Liver (tissue), 9 donors: ENCODE data around the gene CACNA1D. TPM values are rescaled to one million over a fixed set of nuclear protein-coding genes. Genes with fewer than 3 reads are reported as not detected.

Experiments
- DNase-seq: peaks from one replicate; pipeline ENCODE4 v3.0.0-alpha.2; 2017; ENCODE audit warnings: low spot score
- H3K27ac ChIP-seq, 2 donors: one replicate each; pipeline ENCODE4 v1.7.0; 2013; ENCODE audit warnings: inconsistent platforms in 2 of 2, low read length in 2 of 2, control low read depth in 1 of 2, low read depth in 1 of 2, mild to moderate bottlenecking in 1 of 2
- H3K27me3 ChIP-seq, 4 donors: one replicate each; pipeline versions ENCODE4 v1.6.1 to v1.7.0; 2013; ENCODE audit warnings: low read length in 3 of 4, inconsistent platforms in 1 of 4, mild to moderate bottlenecking in 1 of 4, moderate library complexity in 1 of 4; ENCODE audit not compliant: control insufficient read depth in 4 of 4, insufficient read depth in 4 of 4
- H3K36me3 ChIP-seq, 4 donors: one replicate each; pipeline versions ENCODE4 v1.6.1 to v1.7.0; 2013; ENCODE audit warnings: low read length in 3 of 4, mild to moderate bottlenecking in 3 of 4, low read depth in 1 of 4, moderate library complexity in 1 of 4; ENCODE audit not compliant: control insufficient read depth in 4 of 4, insufficient read depth in 3 of 4
- H3K4me1 ChIP-seq, 4 donors: one replicate each; pipeline versions ENCODE4 v1.6.1 to v1.7.0; 2013; ENCODE audit warnings: low read length in 3 of 4, mild to moderate bottlenecking in 3 of 4, moderate library complexity in 1 of 4; ENCODE audit not compliant: control insufficient read depth in 4 of 4, insufficient read depth in 4 of 4
- H3K4me3 ChIP-seq, 3 donors: one replicate each; pipeline versions ENCODE4 v1.6.1 to v1.7.0; 2013; ENCODE audit warnings: low read length in 3 of 3, control low read depth in 1 of 3, low read depth in 1 of 3, mild to moderate bottlenecking in 1 of 3
- H3K9ac ChIP-seq, 2 donors: one replicate each; pipeline ENCODE4 v1.7.0; 2013; ENCODE audit warnings: low read length in 2 of 2, mild to moderate bottlenecking in 2 of 2, moderate library complexity in 2 of 2, control low read depth in 1 of 2, low read depth in 1 of 2
- H3K9me3 ChIP-seq, 4 donors: one replicate each; pipeline versions ENCODE4 v1.6.1 to v1.7.0; 2013; ENCODE audit warnings: low read length in 3 of 4; ENCODE audit not compliant: control insufficient read depth in 4 of 4
- CTCF ChIP-seq: fragments of 150-350 bp; IDR thresholded peaks from 2 replicates; pipeline ENCODE4 v1.5.1; 2017; ENCODE audit warnings: improper control_type of control experiment, low read depth, low read length; ENCODE audit not compliant: missing input control
- EGR1 ChIP-seq, 2 donors: IDR thresholded peaks; 2 replicates each; pipeline ENCODE4 v1.6.1; 2016 to 2018; ENCODE audit warnings: antibody characterized with exemption in 2 of 2, low read depth in 2 of 2
- FOXA1 ChIP-seq: IDR thresholded peaks from 2 replicates; pipeline ENCODE4 v1.6.1; 2016; ENCODE audit warnings: antibody characterized with exemption
- FOXA2 ChIP-seq: IDR thresholded peaks from 2 replicates; pipeline ENCODE4 v1.6.1; 2016; ENCODE audit warnings: antibody characterized with exemption
- GABPA ChIP-seq, 2 donors: IDR thresholded peaks in 1 of 2; conservative IDR thresholded peaks in 1 of 2; 2 replicates each; pipeline ENCODE4 v1.6.1; 2016; ENCODE audit warnings: antibody characterized with exemption in 2 of 2, mild to moderate bottlenecking in 1 of 2, moderate library complexity in 1 of 2
- HNF4G ChIP-seq: IDR thresholded peaks from 2 replicates; pipeline ENCODE4 v1.6.1; 2016; ENCODE audit warnings: antibody characterized with exemption
- JUND ChIP-seq, 2 donors: IDR thresholded peaks; 2 replicates each; pipeline ENCODE4 v1.6.1; 2016; ENCODE audit warnings: antibody characterized with exemption in 2 of 2
- MAX ChIP-seq: IDR thresholded peaks from 2 replicates; pipeline ENCODE4 v1.6.1; 2016; ENCODE audit warnings: antibody characterized with exemption
- NR2F2 ChIP-seq: IDR thresholded peaks from 2 replicates; pipeline ENCODE4 v1.6.1; 2016; ENCODE audit warnings: antibody characterized with exemption
- RAD21 ChIP-seq, 2 donors: IDR thresholded peaks; 2 replicates each; pipeline ENCODE4 v1.6.1; 2016; ENCODE audit warnings: antibody characterized with exemption in 2 of 2, mild to moderate bottlenecking in 2 of 2
- RXRA ChIP-seq, 2 donors: IDR thresholded peaks; 2 replicates each; pipeline ENCODE4 v1.6.1; 2017 to 2018; ENCODE audit warnings: antibody characterized with exemption in 2 of 2, mild to moderate bottlenecking in 1 of 2
- SP1 ChIP-seq: IDR thresholded peaks from 2 replicates; pipeline ENCODE4 v1.6.1; 2018; ENCODE audit warnings: antibody characterized with exemption, mild to moderate bottlenecking
- TAF1 ChIP-seq: conservative IDR thresholded peaks from 2 replicates; pipeline ENCODE4 v1.6.1; 2016; ENCODE audit warnings: antibody characterized with exemption, mild to moderate bottlenecking
- YY1 ChIP-seq: IDR thresholded peaks from 2 replicates; pipeline ENCODE4 v1.6.1; 2016; ENCODE audit warnings: antibody characterized with exemption, mild to moderate bottlenecking
- WGBS: extraction: QIAGEN DNeasy Blood & Tissue Kit; methylation state at CpG from one replicate; pipeline ENCODE4 v1.1.7; 2013; 5-methylcytosine and 5-hydroxymethylcytosine counted together
- polyA plus RNA-seq, 2 donors: library from polyadenylated mRNA; stranded (reverse) in 1 of 2; unstranded in 1 of 2; fragments of 200-250 nt in 1 of 2; fragments of >200 nt in 1 of 2; fragmentation: Nextera tagmentation in 1 of 2; extraction: Ambion mirVana in 1 of 2; gene quantifications; one replicate each; pipeline versions ENCODE4 v1.2.1 to v1.2.3, GENCODE V29; 2013 to 2015
- total RNA-seq, 2 donors: library from RNA; depleted of rRNA; stranded (reverse); fragments of >200 nt; gene quantifications; one replicate each; pipeline ENCODE4 v1.2.3, GENCODE V29; 2014
- donor health status: healthy.
- donor health status: healthy.
- donor health status: healthy.
- donor health status: healthy.
- donor health status: healthy.

Gene CACNA1D
- total and polyA plus RNA-seq, 4 donors, result 1.8 to 18.9 (median 3.4) TPM

DNA sequence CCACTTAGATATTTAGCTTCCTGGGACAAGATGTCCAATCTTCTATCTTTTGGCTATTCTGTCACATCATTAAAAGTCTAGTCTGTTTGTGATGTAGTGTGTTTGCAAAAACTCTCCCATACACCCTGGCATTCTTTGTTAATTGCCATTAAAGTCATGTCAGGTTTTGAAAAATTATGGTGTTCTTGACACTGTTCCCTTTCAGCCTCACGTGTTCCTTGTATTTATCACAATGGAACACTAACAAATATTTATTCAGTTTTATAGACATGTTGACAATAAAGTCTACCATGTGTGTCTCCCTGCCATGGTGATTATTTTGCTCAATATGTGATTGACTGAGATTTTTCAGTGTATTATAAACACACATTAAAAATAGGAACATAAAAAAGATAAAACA is 9.4 kb upstream of the CACNA1D start:
- 34% methylated on average over 1 of the region's 1 CpG for WGBS

DNA sequence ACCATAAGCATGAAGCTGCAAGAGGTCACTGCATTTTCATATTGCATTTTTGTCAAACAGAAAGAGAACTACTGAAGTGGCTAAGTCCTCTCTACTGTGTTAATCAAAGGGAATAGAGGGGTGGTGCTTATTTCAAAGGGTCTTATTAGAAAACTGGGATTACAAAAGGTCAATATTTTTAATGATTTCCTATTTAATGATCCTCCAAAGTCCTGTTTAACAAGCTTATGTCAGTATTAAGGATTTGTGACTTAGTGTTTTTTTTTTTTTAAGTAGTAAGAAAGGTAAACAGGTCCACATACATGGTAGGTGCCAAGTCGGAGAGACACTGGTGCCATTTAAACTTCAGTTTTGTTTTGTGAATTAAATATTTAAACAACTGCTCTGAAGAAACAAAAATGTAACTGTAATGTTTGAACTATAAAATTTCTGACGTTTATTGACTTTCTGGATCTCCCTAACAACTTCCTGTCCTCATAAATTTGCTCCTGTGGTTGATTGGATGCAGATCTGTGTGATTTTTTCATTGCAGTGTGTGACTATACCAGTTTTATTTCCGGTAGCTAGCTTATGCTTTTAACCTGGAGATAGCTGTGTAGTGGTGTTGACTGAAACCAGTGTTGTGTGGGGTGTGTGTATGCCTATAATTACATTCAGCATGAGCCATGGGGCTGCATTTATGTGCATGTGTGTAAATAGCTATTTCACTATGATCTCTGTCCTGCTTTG is 8.6 kb upstream of the CACNA1D start:
- no peaks in the 10 kb centered on the region for H3K4me1 ChIP-seq
- H3K27ac ChIP-seq, result no peak overlapping the region
- no peak overlapping the region for H3K9ac ChIP-seq
- TF ChIP-seq JUND (IDR thresholded peaks at IDR 0.05), result no peak
- no peak for TF ChIP-seq SP1
- TF ChIP-seq MAX, result no peak
- TF ChIP-seq RAD21 (IDR thresholded peaks at IDR 0.05), result no peak
- no peak for TF ChIP-seq NR2F2
- no peak for TF ChIP-seq CTCF
- no peak for TF ChIP-seq YY1
- no peak for TF ChIP-seq EGR1 (IDR thresholded peaks at IDR 0.05; ENCODE audit: low read depth in 2 of 2)
- TF ChIP-seq FOXA1, result no peak
- no peak for TF ChIP-seq FOXA2
- no peak for TF ChIP-seq HNF4G
- no peak for TF ChIP-seq RXRA (IDR thresholded peaks at IDR 0.05)
- TF ChIP-seq GABPA (IDR thresholded peaks at IDR 0.05 in 1 of 2, conservative IDR thresholded peaks at IDR 0.05 in 1 of 2), result no peak
- H3K36me3 ChIP-seq, result no peaks in the 10 kb centered on the region
- 38% methylated on average over 3 of the region's 3 CpGs for WGBS
- no peak overlapping the region for H3K4me3 ChIP-seq
- H3K9me3 ChIP-seq, result no peaks in the 10 kb centered on the region
- H3K27me3 ChIP-seq, result no peaks in the 10 kb centered on the region
- DNase-seq, result no peak

More for the DNA sequence above, 9.4 kb upstream of the CACNA1D start:
- H3K9me3 ChIP-seq, result no peaks in the 10 kb centered on the region
- no peak for DNase-seq
- no peak overlapping the region for H3K9ac ChIP-seq
- H3K4me1 ChIP-seq, result no peaks in the 10 kb centered on the region
- no peaks in the 10 kb centered on the region for H3K36me3 ChIP-seq
- no peak overlapping the region for H3K4me3 ChIP-seq
- no peaks in the 10 kb centered on the region for H3K27me3 ChIP-seq
- TF ChIP-seq RXRA (IDR thresholded peaks at IDR 0.05) (no peak), FOXA1 (no peak), FOXA2 (no peak), EGR1 (IDR thresholded peaks at IDR 0.05; ENCODE audit: low read depth in 2 of 2) (no peak), CTCF (no peak), TAF1 (no peak), YY1 (no peak), HNF4G (no peak), NR2F2 (no peak)
- no peak overlapping the region for H3K27ac ChIP-seq
